ENCODE measurements around the gene BRIX1. TPM values are rescaled to one million over a fixed set of nuclear protein-coding genes. Genes with fewer than 3 reads are reported as not detected.

The BRIX1 gene
- total RNA-seq, 1 experiment from 2014 or later: 77.0 TPM

DNA sequence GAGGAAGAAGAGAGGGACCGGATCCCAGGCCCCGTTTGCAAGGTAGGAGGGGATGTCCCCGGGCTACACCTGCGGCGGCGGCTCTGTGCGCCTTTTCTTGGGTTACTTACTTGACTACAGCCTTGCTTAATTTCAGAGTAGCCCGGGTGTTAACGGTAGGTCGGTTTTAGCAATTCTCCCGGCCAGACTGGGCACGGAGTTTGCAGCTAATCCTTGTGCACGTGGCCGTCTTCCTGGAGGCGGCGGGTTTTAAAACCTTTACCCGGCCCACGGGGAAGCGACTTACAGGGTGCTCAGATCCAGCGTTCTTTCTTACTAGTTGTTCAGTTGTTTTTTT lies 313 bp downstream of the BRIX1 start:
- Histone ChIP-seq H3K56ac (ENCODE audit: insufficient read length, low read depth, low read length) (no peak overlapping the region), H2BK12ac (ENCODE audit: insufficient read length, low read depth, low read length) (no peak overlapping the region), H2BK15ac (ENCODE audit: low read depth, low read length) (no peak overlapping the region), H3K27me3 (ENCODE audit: insufficient read depth, low read length) (no peaks in the 10 kb centered on the region), H2BK5ac (ENCODE audit: insufficient read length, low read length) (no peak overlapping the region), H3K79me1 (ENCODE audit: insufficient read depth, low read depth, low read length, poor library complexity, severe bottlenecking) (no peaks in the 10 kb centered on the region), H4K8ac (replicated peaks; ENCODE audit: insufficient read length, low read depth, low read length) (no peak overlapping the region), H3K27ac (ENCODE audit: insufficient read length, low read depth, low read length) (no peak overlapping the region), H3K9ac (ENCODE audit: extremely low read depth, insufficient read length, low read length) (peak overlapping the region; percentile 98), H4K5ac (ENCODE audit: insufficient read length, low read depth, low read length) (peak overlapping the region; percentile 57), H3T11ph (ENCODE audit: low read length) (no peak overlapping the region), H3K18ac (ENCODE audit: insufficient read length, low read depth, low read length) (peak overlapping the region; percentile 93), H3K9me3 (ENCODE audit: control insufficient read depth, low read depth, low read length) (no peaks in the 10 kb centered on the region), H2AK5ac (ENCODE audit: insufficient read length, low read length) (no peak overlapping the region), H3K23me2 (ENCODE audit: insufficient read length, low read depth, low read length, poor library complexity, severe bottlenecking) (peaks cover 5% of the 10 kb centered on the region), H2AFZ (ENCODE audit: low read length) (no peak overlapping the region), H3K4ac (ENCODE audit: low read depth, low read length) (no peak overlapping the region; the same call in 1 of the 2 replicates), H2BK120ac (ENCODE audit: low read depth, low read length, poor library complexity, severe bottlenecking) (no peak overlapping the region), H3K79me2 (ENCODE audit: insufficient read depth, low read length) (peaks cover 29% of the 10 kb centered on the region), H3K23ac (ENCODE audit: insufficient read length, low read depth, low read length) (no peak overlapping the region), H4K91ac (ENCODE audit: insufficient read length, low read depth, low read length) (no peak overlapping the region), H3K4me2 (ENCODE audit: insufficient read depth, insufficient read length, low read length) (peak overlapping the region; percentile 92), H3K4me1 (ENCODE audit: insufficient read depth, low read length) (no peaks in the 10 kb centered on the region), H2BK20ac (ENCODE audit: low read depth, low read length, poor library complexity, severe bottlenecking) (no peak overlapping the region), H4K20me1 (ENCODE audit: control insufficient read depth, insufficient read depth, insufficient read length) (no peaks in the 10 kb centered on the region), H3K14ac (ENCODE audit: insufficient read depth, low read length) (peak overlapping the region; percentile 95)
- Mint-ChIP-seq H3K27ac (no peak overlapping the region), H3K4me1 (peaks cover 21 to 25% of the 10 kb centered on the region in 2 experiments), H3K4me3 (no peak overlapping the region), H3K36me3 (ENCODE audit: insufficient read depth in 1 of 3, low read depth in 3 of 3) (peaks cover 29 to 57% (median 51%) of the 10 kb centered on the region in 3 experiments), H3K27me3 (ENCODE audit: low read depth) (no peaks in the 10 kb centered on the region), H3K9me3 (no peaks in the 10 kb centered on the region)
- DNase-seq: no peak
- no CpG with 5 or more reads among the region's 20 CpGs for WGBS (ENCODE audit: extremely low coverage, insufficient read length, low lambda C conversion rate)
- TF ChIP-seq, protein P1, sequence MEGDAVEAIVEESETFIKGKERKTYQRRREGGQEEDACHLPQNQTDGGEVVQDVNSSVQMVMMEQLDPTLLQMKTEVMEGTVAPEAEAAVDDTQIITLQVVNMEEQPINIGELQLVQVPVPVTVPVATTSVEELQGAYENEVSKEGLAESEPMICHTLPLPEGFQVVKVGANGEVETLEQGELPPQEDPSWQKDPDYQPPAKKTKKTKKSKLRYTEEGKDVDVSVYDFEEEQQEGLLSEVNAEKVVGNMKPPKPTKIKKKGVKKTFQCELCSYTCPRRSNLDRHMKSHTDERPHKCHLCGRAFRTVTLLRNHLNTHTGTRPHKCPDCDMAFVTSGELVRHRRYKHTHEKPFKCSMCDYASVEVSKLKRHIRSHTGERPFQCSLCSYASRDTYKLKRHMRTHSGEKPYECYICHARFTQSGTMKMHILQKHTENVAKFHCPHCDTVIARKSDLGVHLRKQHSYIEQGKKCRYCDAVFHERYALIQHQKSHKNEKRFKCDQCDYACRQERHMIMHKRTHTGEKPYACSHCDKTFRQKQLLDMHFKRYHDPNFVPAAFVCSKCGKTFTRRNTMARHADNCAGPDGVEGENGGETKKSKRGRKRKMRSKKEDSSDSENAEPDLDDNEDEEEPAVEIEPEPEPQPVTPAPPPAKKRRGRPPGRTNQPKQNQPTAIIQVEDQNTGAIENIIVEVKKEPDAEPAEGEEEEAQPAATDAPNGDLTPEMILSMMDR (conservative IDR thresholded peaks at IDR 0.05): no peak
